PC-9 (cell line): ENCODE results near the gene UBTD1. TPM values are rescaled to one million over a fixed set of nuclear protein-coding genes. Genes with fewer than 3 reads are reported as not detected.

Experiments used
- BruUV-seq: library from RNA; stranded (reverse); fragments of 400-500 nt; replicated peaks from 2 replicates; lab custom pipeline; 2021; lab: Mats Ljungman, UMichigan
- CTCF ChIA-PET: fragments of 300-600 bp; sonication (Branson Sonifier 250); formaldehyde crosslinking; loops from one replicate; lab custom pipeline; 2022; ENCODE audit warnings: antibody characterized with exemption; lab: Charles Lee
- POLR2A ChIA-PET: fragments of 300-600 bp; sonication (Branson Sonifier 250); formaldehyde crosslinking; loops from one replicate; lab custom pipeline; 2022; ENCODE audit warnings: antibody characterized with exemption; ENCODE audit not compliant: unreplicated experiment; lab: Charles Lee
- DNase-seq, 2 experiments: peaks; one replicate each; pipeline versions ENCODE4 v3.0.0 to v3.0.0-alpha.2; 2015 to 2022; ENCODE audit warnings: mixed read lengths in 1 of 2
- H2AFZ ChIP-seq: fragments of 200-600 bp; sonication (generic); 2 replicates; pipeline ENCODE4 v1.8.1; 2017; ENCODE audit warnings: antibody characterized with exemption
- H3F3A ChIP-seq: fragments of 200-600 bp; sonication (generic); 2 replicates; pipeline ENCODE4 v1.8.1; 2017; ENCODE audit warnings: antibody characterized with exemption, mild to moderate bottlenecking, low read depth; ENCODE audit not compliant: insufficient read depth
- H3K27ac ChIP-seq: fragments of 200-600 bp; sonication (generic); 2 replicates; pipeline ENCODE4 v1.6.1; 2016; ENCODE audit warnings: mixed run types
- H3K27me3 ChIP-seq: fragments of 200-600 bp; sonication (generic); 2 replicates; pipeline ENCODE4 v1.6.1; 2016; ENCODE audit warnings: low read depth, mixed run types; ENCODE audit not compliant: insufficient read depth
- H3K36me3 ChIP-seq: fragments of 200-600 bp; sonication (generic); 2 replicates; pipeline ENCODE4 v1.6.1; 2016; ENCODE audit warnings: low read depth, mixed run types
- H3K4me1 ChIP-seq: fragments of 200-600 bp; sonication (generic); replicated peaks from 2 replicates; pipeline ENCODE4 v1.6.1; 2016; ENCODE audit warnings: mixed run types; ENCODE audit not compliant: insufficient read depth
- H3K4me2 ChIP-seq: fragments of 200-600 bp; sonication (generic); 2 replicates; pipeline ENCODE4 v1.6.1; 2017; ENCODE audit warnings: mixed run types
- H3K4me3 ChIP-seq: fragments of 200-600 bp; sonication (generic); 2 replicates; pipeline ENCODE4 v1.6.1; 2016; ENCODE audit warnings: mixed run types
- H3K79me2 ChIP-seq: fragments of 200-600 bp; sonication (generic); 2 replicates; pipeline ENCODE4 v1.6.1; 2017; ENCODE audit warnings: low read depth, mixed run types
- H3K9me2 ChIP-seq: fragments of 200-600 bp; sonication (generic); 2 replicates; pipeline ENCODE4 v1.8.1; 2017; ENCODE audit warnings: mild to moderate bottlenecking; ENCODE audit not compliant: insufficient read depth
- H3K9me3 ChIP-seq: fragments of 200-600 bp; sonication (generic); 2 replicates; pipeline ENCODE4 v1.8.1; 2016; ENCODE audit warnings: low read depth; ENCODE audit not compliant: insufficient read depth
- H4K20me1 ChIP-seq: fragments of 200-600 bp; sonication (generic); 2 replicates; pipeline ENCODE4 v1.8.1; 2017; ENCODE audit not compliant: insufficient read depth
- EZH2 ChIP-seq: fragments of 200-600 bp; sonication (generic); IDR thresholded peaks from 2 replicates; pipeline ENCODE4 v1.8.0; 2017; ENCODE audit warnings: antibody characterized with exemption, low read depth
- intact Hi-C: fragments of 100-400 bp; cut with micrococcal nuclease; formaldehyde crosslinking; loops from one replicate; pipeline ENCODE4 v1.10.0; 2022; ENCODE audit not compliant: unreplicated experiment
- total RNA-seq: library from RNA; stranded (reverse); gene quantifications from 2 replicates; pipeline ENCODE4 v1.2.3, GENCODE V29; 2021
- TF ChIP-seq, protein P1 (sequence below): fragments of 200-600 bp; sonication (generic); conservative IDR thresholded peaks from 2 replicates; pipeline ENCODE4 v1.6.1; 2017; ENCODE audit warnings: mixed run types, antibody characterized with exemption, mild to moderate bottlenecking, moderate library complexity

Gene UBTD1
- total RNA-seq, 1 experiment from 2014 or later: 17.1 TPM

DNA sequence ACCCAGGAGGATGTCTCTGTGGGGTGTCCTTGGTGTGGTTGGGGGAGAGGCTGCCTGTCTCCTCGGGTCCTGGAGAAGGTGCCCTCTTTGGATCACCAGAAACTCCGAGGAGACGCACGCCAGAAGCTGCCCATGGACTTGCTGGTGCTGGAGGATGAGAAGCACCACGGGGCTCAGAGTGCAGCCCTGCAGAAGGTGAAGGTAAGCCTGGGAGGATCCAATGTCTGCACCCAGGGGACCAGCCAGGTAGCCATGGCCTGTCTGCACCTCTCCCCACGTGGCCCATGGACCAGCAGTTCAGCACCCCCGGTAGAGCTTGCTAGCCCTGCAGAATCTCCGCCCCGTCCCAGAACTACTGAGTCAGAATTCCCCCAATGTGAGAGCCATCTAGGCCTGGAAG lies 79.0 kb downstream of the UBTD1 start:
- BruUV-seq: no TSS peak
- peaks cover 22% of the 10 kb centered on the region; the same call in 1 of the 2 replicates for H3F3A ChIP-seq
- intact Hi-C loops: no loop called here
- no peak for TF ChIP-seq EZH2
- no peak overlapping the region for H2AFZ ChIP-seq
- no peak overlapping the region for H3K27ac ChIP-seq
- no peak for DNase-seq
- no peaks in the 10 kb centered on the region for H3K9me2 ChIP-seq
- no peak overlapping the region for H3K4me3 ChIP-seq
- no peaks in the 10 kb centered on the region for H3K79me2 ChIP-seq
- no peaks in the 10 kb centered on the region for H3K9me3 ChIP-seq
- H3K36me3 ChIP-seq: no peaks in the 10 kb centered on the region
- H4K20me1 ChIP-seq: no peaks in the 10 kb centered on the region
- no peak overlapping the region for H3K4me2 ChIP-seq
- CTCF ChIA-PET: interaction anchor here (0.5 kb wide), 1 partner anchor 829 kb away, joined by 4 read pairs; no protein-coding TSS in a partner anchor
- no peaks in the 10 kb centered on the region for H3K27me3 ChIP-seq
- peaks cover 27% of the 10 kb centered on the region for H3K4me1 ChIP-seq
- POLR2A ChIA-PET: no interaction called here

GRCh38 chr10:97578171-97578844 lies 79.6 kb downstream of the UBTD1 start:
- no peak for TF ChIP-seq EZH2
- TF ChIP-seq, protein P1, sequence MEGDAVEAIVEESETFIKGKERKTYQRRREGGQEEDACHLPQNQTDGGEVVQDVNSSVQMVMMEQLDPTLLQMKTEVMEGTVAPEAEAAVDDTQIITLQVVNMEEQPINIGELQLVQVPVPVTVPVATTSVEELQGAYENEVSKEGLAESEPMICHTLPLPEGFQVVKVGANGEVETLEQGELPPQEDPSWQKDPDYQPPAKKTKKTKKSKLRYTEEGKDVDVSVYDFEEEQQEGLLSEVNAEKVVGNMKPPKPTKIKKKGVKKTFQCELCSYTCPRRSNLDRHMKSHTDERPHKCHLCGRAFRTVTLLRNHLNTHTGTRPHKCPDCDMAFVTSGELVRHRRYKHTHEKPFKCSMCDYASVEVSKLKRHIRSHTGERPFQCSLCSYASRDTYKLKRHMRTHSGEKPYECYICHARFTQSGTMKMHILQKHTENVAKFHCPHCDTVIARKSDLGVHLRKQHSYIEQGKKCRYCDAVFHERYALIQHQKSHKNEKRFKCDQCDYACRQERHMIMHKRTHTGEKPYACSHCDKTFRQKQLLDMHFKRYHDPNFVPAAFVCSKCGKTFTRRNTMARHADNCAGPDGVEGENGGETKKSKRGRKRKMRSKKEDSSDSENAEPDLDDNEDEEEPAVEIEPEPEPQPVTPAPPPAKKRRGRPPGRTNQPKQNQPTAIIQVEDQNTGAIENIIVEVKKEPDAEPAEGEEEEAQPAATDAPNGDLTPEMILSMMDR: no peak
- BruUV-seq: no TSS peak
- H3K36me3 ChIP-seq: no peaks in the 10 kb centered on the region
- no peaks in the 10 kb centered on the region for H3K9me2 ChIP-seq
- H3K9me3 ChIP-seq: no peaks in the 10 kb centered on the region
- intact Hi-C loops: no loop called here
- H3K27ac ChIP-seq: no peak overlapping the region
- H3K4me3 ChIP-seq: no peak overlapping the region
- peaks cover 17% of the 10 kb centered on the region; the same call in 1 of the 2 replicates for H3F3A ChIP-seq
- no peaks in the 10 kb centered on the region for H4K20me1 ChIP-seq
- no peaks in the 10 kb centered on the region for H3K79me2 ChIP-seq
- DNase-seq: no peak
- no peak overlapping the region for H3K4me2 ChIP-seq
- H3K4me1 ChIP-seq: peaks cover 21% of the 10 kb centered on the region
- H2AFZ ChIP-seq: no peak overlapping the region
- H3K27me3 ChIP-seq: no peaks in the 10 kb centered on the region
- ChIA-PET POLR2A (no interaction called here), CTCF (interaction anchor here (0.5 kb wide), 1 partner anchor 830 kb away, joined by 4 read pairs; no protein-coding TSS in a partner anchor)

DNA sequence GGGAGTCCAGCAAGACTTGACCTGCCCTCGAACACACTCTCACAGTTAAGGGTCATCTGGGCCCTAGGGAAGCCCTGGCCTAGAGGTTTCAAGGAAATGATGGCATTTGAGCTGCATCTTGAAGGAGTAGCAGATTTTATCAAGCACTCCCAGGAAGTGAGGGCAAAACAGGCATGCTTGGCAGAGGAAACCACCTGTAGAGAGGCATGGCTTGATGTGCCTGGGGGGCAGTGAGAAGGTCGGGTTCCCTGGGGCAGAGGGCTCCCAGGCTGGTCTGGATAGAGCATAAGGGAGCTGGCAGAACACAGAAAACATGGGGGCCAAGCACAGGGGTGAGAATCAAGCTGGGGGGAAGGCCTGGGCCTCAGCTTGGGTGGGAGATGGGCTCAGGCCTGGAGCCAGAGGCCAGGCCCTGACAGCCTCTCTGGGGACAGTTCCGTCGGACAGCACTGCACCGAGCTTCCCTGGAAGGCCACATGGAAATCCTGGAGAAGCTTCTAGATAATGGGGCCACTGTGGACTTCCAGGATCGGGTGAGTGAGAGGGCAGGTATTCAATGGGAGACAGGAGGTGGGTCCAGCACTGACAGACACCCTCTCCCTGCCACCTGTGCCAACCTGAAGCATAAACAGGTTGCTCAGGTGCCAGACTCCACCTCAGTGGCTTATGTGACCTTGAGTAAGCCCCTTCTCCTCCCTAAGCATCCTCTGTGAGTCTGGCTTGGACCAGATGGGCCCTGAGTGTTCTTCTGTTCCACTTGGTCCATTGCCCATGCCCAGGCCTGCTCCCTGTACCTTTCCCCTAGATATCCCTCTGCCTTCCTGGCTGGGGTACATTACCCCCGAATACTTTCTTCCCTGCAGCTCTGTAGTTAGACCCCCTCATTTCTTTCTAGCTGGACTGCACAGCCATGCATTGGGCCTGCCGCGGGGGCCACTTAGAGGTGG lies 82.0 kb downstream of the UBTD1 start:
- intact Hi-C loops: no loop called here
- Histone ChIP-seq H2AFZ (no peak overlapping the region), H3K4me2 (no peak overlapping the region), H3F3A (peaks cover under 1% of the 10 kb centered on the region; the same call in 1 of the 2 replicates), H3K9me3 (no peaks in the 10 kb centered on the region), H4K20me1 (no peaks in the 10 kb centered on the region), H3K36me3 (no peaks in the 10 kb centered on the region), H3K27ac (no peak overlapping the region), H3K9me2 (no peaks in the 10 kb centered on the region), H3K27me3 (no peaks in the 10 kb centered on the region), H3K79me2 (no peaks in the 10 kb centered on the region), H3K4me1 (no peaks in the 10 kb centered on the region), H3K4me3 (no peak overlapping the region)
- ChIA-PET CTCF (no interaction called here), POLR2A (no interaction called here)
- TF ChIP-seq EZH2: no peak
- no TSS peak for BruUV-seq
- no peak for DNase-seq

- no peaks in the 10 kb centered on the region for H3F3A ChIP-seq
- no peak overlapping the region for H3K4me3 ChIP-seq
- no peak overlapping the region for H3K27ac ChIP-seq
- no peaks in the 10 kb centered on the region for H3K4me1 ChIP-seq
- CTCF ChIA-PET: interaction anchor here (0.9 kb wide), 1 partner anchor 35 kb away, joined by 3 read pairs; no protein-coding TSS in a partner anchor
- no peaks in the 10 kb centered on the region for H3K79me2 ChIP-seq
- POLR2A ChIA-PET: no interaction called here
- no peaks in the 10 kb centered on the region for H3K27me3 ChIP-seq
- H3K9me3 ChIP-seq: no peaks in the 10 kb centered on the region
- intact Hi-C loops: no loop called here
- H2AFZ ChIP-seq: no peak overlapping the region
- no peaks in the 10 kb centered on the region for H4K20me1 ChIP-seq
- no TSS peak for BruUV-seq
- H3K9me2 ChIP-seq: no peaks in the 10 kb centered on the region
- TF ChIP-seq, protein P1: no peak
- no peak for TF ChIP-seq EZH2
- no peak for DNase-seq
- H3K4me2 ChIP-seq: no peak overlapping the region
- H3K36me3 ChIP-seq: no peaks in the 10 kb centered on the region
Measured at GRCh38 chr10:97582169-97582568, 83.4 kb downstream of the UBTD1 start.
